Neural progenitor cell (in vitro differentiated cells): Measurements from ENCODE around the gene NTN5.
"Not testable (repeated sequence)": the region's sequence is repeated elsewhere in the genome, so short reads cannot be mapped to it uniquely, and the experiment has no call there.

ENCODE experiments used
- CTCF ChIP-seq: fragments of 200-600 bp; sonication (generic); IDR thresholded peaks from 2 replicates; pipeline ENCODE4 v1.5.1; 2017; ENCODE audit warnings: antibody characterized with exemption, mild to moderate bottlenecking
- EZH2 ChIP-seq: fragments of 200-600 bp; sonication (generic); IDR thresholded peaks from 2 replicates; pipeline ENCODE4 v1.6.1; 2017; ENCODE audit warnings: antibody characterized with exemption, mild to moderate bottlenecking, moderate library complexity

GRCh38 chr19:48680006-48680405 is 7.2 kb upstream of the NTN5 start:
- not testable (repeated sequence) for TF ChIP-seq CTCF, EZH2
